ENCODE measurements around the gene NSMCE3.

GRCh38 chr15:29285386-29285785 is 15.8 kb upstream of the NSMCE3 start:
- no peak for TF ChIP-seq CTCF (IDR thresholded peaks at IDR 0.05)
- no peak for TF ChIP-seq POLR2A (IDR thresholded peaks at IDR 0.05)

Data from body of pancreas (tissue), 4 donors.